Renal cortex interstitium (tissue), 11 donors: ENCODE data around the gene HOXD10. TPM values are rescaled to one million over a fixed set of nuclear protein-coding genes. Genes with fewer than 3 reads are reported as not detected.
A peak's percentile ranks its signal among the peaks of the same experiment; 100 is the strongest.

ENCODE experiments used
- DNase-seq, 11 donors: peaks; one replicate each; pipeline ENCODE4 v3.0.0-alpha.2; 2013; ENCODE audit warnings: low read depth in 9 of 11, low spot score in 4 of 11; ENCODE audit errors: extremely low read depth in 1 of 11
- polyA plus RNA-seq, 3 donors: library from polyadenylated mRNA; unstranded; fragments of 120-200 nt; gene quantifications; one replicate each; pipeline ENCODE4 v1.2.1, GENCODE V29; 2013; ENCODE audit not compliant: insufficient read length in 3 of 3

HOXD10 gene
- polyA plus RNA-seq, 3 donors: 163 to 188 (median 178) TPM

DNA sequence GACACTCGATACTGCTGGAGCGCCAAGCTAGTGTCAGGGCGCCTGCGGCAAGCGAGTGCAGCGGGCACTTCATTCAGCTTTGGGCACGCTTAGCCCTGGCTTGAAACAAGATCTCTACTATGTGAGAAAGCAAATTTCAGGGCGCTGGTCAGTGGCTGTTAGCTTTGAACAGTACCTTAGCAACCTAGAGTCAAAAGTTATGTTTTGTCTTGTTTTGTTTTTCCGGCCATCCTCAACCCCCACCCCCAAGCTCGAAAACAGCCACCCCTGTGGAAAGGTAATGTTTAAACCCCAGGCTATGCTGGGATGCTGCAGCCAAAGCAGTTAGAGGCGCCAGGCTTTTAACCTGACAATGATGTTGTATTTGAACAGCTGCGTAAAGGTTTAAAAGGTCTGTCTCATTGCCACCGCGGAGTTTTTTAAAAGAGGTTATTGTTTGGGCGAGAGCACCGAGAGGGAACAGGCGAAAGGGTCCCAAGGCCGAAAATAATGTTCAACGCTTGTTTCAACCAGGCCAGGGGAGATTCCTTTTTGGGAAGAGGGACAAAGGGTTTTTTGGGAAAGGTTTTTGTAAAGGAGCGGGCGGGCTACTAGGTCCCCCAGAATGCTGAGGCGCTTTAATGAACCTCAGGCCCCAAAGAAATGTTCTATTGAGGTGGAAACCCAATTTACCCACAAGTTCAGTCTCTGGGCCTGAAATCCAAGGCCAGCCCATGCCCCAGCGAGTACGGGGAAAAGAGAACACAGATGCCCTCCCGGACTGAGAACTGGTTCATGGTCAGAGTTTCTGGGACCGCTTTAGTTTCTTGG is 2.3 kb upstream of the HOXD10 start:
- DNase-seq: no peak

DNA sequence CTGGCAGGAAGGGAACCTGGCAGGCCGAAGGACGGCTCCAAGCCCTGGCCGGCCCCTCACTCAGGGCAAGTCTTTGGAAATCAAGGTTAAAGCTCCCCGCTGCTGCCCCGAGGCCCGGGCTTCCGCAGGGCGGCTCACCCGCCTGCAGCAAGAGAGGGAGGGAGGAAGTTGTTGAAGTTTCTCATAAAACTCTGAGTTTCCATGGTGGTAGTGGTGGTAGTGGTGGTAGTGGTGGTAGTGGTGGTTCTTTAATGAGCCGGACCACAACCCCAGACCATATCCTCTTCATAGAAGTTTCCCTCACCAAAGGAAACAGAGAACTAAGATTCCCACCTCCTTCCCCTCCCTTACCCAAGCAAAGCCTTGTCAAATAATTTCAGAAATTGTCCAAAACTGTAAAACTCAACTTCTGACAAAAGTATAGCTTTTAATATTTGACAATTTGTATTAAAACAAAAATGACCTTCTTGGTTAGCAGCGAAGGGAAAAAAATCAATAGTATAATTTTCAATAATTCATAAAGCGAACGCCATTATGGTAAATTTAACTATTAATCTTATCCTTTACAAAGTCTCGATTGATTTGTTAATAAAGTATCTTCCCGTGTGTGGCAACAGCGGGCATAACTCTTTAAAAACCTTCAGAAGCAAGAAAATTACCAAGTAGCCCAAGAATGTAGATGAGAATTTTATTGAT is 1.5 kb upstream of the HOXD10 start:
- DNase-seq: no peak

DNA sequence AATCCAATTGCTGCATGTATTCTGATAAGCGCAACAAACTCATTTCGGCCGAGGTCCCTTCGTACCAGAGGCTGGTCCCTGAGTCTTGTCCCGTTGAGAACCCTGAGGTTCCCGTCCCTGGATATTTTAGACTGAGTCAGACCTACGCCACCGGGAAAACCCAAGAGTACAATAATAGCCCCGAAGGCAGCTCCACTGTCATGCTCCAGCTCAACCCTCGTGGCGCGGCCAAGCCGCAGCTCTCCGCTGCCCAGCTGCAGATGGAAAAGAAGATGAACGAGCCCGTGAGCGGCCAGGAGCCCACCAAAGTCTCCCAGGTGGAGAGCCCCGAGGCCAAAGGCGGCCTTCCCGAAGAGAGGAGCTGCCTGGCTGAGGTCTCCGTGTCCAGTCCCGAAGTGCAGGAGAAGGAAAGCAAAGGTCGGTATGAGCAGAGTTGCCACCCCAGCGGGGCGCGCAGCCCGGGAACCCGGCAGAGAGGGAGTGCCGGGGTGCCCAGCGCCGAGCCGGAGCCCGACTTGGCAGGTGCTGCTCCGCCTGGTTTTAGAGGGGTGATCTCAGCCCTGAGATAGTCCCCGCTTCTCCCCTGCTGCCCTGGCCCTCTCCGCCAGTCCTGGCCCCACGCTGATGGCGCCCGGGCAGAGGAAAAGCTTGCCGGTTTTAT is 714 bp downstream of the HOXD10 start:
- no peak for DNase-seq

DNA sequence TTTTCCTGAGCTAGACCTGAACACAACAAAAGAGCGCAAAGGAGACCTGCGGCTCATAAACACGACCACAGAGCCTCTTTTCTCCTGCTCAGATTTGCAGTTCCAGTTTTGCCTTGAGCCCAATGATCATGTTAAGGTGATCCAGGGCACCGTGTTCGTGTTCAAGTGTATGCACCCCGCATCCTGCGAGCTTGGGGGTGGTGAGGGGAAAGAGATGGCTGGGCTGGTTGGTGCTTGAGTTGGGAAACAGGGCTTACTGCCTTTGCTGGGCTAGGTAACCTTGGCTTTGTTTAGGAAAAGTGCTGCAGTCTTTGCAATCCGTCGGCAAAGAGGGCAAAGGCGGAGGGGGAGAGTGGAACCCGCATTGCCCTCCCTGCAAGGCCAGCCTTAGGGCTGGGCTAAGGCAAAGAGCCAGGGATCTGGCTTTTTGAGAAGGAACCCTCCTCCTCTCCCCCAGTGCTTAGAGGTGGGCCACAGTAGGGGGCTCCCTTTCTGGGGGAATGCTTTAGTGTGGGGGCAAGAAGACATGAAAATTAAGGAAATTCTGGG is 1.3 kb downstream of the HOXD10 start:
- DNase-seq: no peak

DNA sequence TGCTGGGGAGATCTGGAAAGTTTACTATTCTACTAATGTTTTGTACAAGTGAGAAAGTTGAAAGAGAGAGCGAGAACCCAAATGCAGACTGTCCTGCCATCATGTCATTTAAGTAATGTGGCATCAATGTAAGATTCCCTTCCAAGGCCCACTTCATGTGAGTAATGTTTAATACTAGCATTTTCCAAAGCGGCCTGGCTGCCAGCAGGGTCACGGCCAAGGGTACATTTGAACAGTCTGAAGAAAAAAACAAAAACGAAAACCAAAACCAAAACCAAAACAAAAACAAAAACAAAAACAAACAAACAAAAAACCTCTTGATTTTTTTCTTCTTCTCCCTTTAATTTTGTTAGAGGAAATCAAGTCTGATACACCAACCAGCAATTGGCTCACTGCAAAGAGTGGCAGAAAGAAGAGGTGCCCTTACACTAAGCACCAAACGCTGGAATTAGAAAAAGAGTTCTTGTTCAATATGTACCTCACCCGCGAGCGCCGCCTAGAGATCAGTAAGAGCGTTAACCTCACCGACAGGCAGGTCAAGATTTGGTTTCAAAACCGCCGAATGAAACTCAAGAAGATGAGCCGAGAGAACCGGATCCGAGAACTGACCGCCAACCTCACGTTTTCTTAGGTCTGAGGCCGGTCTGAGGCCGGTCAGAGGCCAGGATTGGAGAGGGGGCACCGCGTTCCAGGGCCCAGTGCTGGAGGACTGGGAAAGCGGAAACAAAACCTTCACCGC is 2.2 kb downstream of the HOXD10 start:
- peak in 2 of 11 donors; percentile 80 to 91 for DNase-seq

DNA sequence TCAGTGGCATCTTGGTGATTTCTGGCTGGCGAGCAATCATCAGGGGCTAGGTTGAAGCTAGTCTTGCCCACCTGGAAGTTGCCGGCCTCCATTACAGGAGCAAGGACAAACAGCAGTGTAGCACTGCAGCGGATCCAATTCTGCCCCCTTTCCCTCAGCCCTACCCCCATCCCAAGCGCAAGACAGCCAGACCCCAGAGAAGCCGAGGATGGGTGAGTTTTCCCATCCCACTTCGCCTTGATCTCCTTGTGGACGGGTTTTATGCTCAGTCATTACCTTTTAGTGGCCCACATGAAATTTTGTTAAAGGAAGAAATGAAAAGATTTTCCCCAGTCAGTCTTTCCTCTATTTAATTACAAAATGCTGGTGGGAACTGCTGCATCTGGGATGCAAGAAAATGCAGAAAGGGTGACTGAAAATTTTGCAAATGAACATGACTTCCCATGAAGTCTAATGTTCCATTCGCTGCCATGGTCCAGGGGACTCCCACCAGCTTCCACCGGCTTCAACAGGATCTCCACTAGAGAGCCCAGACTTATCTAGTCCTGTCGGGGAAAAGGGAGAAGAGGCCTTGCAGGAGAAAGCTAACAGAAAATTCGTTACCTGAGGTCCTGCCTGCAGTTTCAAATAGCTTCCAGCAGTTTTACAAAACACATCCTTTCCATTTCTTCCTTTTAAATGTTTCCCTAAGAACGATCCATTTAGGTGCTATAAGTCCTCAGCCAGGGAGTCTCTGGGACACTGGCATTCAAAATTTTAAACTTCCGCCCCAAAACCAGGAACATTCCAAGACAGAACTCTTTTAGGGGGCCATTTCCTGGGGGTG is 4.0 kb downstream of the HOXD10 start:
- DNase-seq: no peak

DNA sequence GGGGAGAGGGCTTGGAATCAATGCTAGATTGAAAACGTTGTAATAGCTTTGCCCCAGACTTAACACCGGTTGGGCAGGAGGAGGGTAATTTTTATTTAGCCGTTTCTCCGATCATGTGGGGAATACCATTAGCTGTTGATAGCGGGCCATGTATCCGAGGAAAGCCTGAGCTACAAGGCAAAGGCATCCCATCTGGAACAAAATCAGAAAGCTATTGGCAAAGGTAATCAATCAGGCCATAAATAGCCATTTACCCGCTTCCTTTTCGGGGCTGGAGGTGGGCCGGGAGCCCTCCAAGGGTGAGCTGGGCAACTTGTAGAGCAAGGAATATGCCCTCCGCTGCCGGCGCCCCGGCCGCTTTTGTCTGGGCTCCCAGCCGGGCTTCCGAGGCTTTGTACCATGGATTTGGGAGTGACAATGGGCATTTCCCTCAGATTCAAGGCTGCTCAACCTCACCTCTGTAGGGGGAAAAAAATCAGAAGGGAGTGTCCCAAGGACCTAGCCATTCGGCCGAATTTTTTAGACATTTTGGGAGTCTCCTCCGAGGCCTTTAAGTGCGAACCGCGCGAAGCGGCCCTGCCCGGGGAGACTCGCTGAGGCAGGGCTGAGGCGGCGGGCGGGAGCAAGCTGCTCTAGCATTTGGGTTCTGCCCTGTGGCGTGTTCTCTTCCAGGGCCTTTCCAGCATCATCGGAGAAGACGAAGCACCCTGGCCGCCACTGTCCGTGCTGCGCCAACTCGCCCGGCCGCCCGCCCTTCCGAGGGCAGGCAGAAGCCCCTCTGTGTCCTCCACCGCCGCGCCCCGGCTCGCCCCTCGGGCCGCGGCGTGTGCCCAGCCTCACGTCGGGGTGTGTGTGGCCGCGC is 4.8 kb downstream of the HOXD10 start:
- DNase-seq: no peak

DNA sequence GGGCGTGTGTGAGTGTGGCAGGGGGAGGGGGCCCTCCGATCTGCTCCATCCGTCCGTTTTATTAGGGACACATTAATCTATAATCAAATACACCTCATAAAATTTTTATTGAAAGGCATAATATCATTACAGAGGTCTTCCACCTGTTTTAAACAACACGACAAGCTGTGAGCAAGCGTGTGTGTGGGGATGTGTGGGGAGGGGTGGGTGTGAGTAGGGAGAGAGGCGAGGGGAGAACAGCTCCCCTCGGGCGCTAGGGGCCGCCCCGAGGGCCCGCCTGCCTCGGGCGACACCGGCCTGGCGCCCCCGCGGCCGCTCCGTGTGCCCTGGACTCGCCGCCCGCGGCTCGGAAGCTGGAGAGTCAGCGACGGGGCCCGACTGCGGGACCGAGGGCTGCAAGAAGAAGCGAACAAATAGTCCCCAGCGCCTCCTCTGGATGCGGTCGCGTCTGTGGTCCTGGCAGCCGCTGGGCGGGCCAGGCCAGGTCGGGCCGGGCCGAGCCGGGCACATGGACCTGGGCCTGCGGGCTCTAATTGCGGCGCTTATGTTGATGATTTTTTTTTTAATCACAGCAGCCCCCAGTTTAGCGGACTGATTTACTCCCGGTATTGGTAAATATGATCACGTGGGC is 5.6 kb downstream of the HOXD10 start:
- DNase-seq: no peak

DNA sequence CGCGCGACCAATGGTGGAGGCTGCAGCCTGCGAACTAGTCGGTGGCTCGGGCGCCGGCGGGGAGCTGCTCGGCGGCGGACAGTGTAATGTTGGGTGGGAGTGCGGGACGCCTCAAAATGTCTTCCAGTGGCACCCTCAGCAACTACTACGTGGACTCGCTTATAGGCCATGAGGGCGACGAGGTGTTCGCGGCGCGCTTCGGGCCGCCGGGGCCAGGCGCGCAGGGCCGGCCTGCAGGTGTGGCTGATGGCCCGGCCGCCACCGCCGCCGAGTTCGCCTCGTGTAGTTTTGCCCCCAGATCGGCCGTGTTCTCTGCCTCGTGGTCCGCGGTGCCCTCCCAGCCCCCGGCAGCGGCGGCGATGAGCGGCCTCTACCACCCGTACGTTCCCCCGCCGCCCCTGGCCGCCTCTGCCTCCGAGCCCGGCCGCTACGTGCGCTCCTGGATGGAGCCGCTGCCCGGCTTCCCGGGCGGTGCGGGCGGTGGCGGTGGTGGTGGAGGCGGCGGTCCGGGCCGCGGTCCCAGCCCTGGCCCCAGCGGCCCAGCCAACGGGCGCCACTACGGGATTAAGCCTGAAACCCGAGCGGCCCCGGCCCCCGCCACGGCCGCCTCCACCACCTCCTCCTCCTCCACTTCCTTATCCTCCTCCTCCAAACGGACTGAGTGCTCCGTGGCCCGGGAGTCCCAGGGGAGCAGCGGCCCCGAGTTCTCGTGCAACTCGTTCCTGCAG is 6.3 kb downstream of the HOXD10 start, which contains the start of gene HOXD9:
Gene HOXD9, plus strand, starts transcription at position 37 of the 728 bp plus-strand sequence. Its CDS starts 50 bp downstream, at position 87.
- no peak for DNase-seq

DNA sequence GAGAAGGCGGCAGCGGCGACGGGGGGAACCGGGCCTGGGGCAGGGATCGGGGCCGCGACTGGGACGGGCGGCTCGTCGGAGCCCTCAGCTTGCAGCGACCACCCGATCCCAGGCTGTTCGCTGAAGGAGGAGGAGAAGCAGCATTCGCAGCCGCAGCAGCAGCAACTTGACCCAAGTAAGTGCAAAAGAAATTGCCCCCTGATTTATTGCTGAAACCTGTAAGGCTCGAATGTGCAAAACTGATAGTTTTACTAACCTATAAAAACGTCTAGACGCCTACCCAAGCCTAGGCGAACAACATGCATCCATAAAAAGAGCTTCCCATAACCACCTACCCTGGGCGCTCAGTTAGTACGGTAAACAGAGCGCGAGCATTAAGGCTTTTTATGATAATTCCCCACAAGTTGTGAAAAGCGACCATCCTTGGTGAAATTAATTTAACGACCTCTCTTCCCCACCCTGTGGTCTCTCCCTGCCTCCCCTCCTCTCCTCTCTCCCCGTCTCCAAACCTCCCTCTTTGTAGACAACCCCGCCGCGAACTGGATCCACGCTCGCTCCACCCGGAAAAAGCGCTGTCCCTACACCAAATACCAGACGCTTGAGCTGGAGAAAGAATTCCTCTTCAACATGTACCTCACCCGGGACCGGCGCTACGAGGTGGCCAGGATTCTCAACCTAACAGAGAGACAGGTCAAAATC is 7.0 kb downstream of the HOXD10 start:
- no peak for DNase-seq

DNA sequence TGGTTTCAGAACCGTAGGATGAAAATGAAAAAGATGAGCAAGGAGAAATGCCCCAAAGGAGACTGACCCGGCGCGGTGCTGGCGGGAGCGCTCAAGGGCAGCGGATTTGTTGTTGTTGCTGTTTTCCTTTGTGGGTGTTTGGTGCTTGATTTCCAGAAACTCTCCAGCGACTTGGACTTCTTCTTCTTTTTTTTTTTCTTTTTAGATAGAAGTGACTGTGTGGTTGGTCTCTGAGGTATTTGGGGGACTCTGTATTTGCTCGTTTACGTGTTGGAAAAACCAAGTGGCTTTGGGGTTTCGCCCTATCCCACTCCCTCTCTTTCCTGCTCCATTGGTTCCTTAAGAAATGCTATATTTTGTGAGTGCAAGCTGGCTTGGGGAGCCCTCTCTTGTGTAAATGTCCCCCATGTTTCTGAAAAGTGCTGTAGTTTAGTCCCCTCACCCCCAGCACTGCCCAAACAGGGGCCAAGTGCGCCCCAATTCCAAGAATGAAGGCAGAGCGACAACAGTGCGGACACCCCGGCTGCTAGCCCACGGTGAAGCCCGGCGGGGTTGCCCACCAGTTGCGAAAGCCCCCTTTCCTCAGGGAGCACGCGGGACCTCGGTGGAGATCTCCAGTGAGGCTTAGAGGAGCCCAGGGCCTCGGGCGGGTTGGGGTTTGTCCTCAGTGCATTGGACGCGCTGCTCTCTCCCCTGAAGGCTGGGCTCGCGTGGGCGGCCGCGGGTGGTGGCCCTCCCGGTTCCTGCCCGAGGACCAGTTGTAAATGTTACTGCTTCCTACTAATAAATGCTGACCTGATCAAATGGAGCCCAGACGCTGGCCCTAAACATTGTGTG is 7.8 kb downstream of the HOXD10 start:
- DNase-seq: no peak

DNA sequence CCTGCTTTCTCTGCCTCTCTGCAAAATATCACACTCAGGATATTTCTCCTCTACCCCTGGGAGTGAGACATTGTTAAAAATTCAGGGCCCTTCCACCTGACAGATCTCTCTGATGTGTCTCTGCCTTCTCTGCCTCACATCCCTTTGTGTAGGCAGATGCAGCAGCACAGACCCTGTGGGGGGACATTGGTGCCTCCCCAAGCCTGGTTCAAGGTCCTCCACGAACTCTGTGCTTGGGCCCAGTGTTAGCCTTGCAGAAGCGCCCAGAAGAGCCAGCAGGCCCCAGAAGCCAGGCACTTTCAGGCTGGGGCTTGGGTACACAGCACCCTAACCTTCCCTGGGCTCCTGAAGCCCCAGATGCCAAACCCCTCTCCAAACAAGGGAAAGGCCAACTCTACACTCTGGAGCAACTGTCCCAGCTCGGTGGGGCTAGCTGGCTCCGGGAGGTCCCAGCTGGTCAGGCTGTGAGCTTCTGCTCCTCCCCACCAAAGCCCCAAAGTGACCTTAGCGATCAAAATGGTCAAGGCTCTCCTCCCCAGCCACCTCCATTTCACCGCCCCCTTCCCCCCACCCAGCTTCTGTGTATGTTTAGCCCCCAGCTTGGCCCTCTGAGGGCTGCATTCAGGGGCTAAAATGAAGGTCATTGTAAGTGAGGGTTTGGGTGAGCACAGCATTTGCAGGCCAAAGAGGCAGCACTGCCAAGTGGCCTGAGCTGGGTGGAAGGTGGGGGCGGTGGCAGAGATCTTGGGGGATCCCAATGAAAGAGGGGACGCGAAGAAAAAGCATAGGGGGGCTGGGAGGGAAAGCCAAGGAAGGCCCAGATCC is 8.6 kb downstream of the HOXD10 start:
- no peak for DNase-seq

DNA sequence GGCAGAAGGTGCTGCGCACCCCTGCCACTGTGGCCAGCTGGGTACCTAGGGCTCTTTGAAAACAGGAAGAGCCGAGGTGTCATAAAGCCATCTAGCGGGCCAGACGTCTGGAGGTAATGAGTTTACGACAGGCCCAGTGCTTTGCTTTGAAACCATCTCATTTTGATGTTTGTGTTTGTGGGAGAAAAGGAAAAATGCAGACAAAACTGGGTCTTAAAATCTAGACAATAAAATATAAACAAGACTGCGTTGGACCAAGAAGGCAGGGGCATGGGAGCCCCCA is 9.1 kb downstream of the HOXD10 start:
- DNase-seq: no peak
